ENCODE data around the gene WAS. TPM values are rescaled to one million over a fixed set of nuclear protein-coding genes. Genes with fewer than 3 reads are reported as not detected.
"Not testable (repeated sequence)": the region's sequence is repeated elsewhere in the genome, so short reads cannot be mapped to it uniquely, and the experiment has no call there.

Gene WAS
- total RNA-seq, 2 experiments from 2014 or later = 85.9 to 102 TPM

GRCh38 chrX:48665991-48666390, 17.6 kb upstream of the WAS start:
- intact Hi-C loops (cut with DNase I, micrococcal nuclease) = no loop called here
- no peak for DNase-seq

GRCh38 chrX:48666649-48667048, 16.9 kb upstream of the WAS start:
- Mint-ChIP-seq H3K9me3 (ENCODE audit: low read depth) (no peaks in the 10 kb centered on the region), H3K27ac (no peak overlapping the region), H3K36me3 (ENCODE audit: low read depth) (no peaks in the 10 kb centered on the region), H3K27me3 (no peaks in the 10 kb centered on the region), H3K4me1 (peaks cover 2% of the 10 kb centered on the region), H3K4me3 (no peak overlapping the region)
- no peak for DNase-seq
- CTCF ChIA-PET = no interaction called here
- no peak for ATAC-seq
- intact Hi-C loops (cut with DNase I, micrococcal nuclease) = no loop called here
- POLR2A ChIA-PET = no interaction called here

More at GRCh38 chrX:48665991-48666390, 17.6 kb upstream of the WAS start:
- Mint-ChIP-seq H3K27me3 (no peaks in the 10 kb centered on the region), H3K4me3 (no peak overlapping the region), H3K36me3 (ENCODE audit: low read depth) (no peaks in the 10 kb centered on the region), H3K4me1 (peaks cover 7% of the 10 kb centered on the region), H3K9me3 (ENCODE audit: low read depth) (no peaks in the 10 kb centered on the region), H3K27ac (no peak overlapping the region)
- no peak for ATAC-seq
- CTCF ChIA-PET = interaction anchor here (0.6 kb wide), 1 partner anchor 18 kb away, joined by 4 read pairs; no protein-coding TSS in a partner anchor
- POLR2A ChIA-PET = no interaction called here

- no peak for ATAC-seq
- POLR2A ChIA-PET = no interaction called here
- H3K36me3 Mint-ChIP-seq (ENCODE audit: low read depth) = no peaks in the 10 kb centered on the region
- DNase-seq = no peak
- no peaks in the 10 kb centered on the region for H3K27me3 Mint-ChIP-seq
- H3K4me1 Mint-ChIP-seq = peaks cover 2% of the 10 kb centered on the region
- intact Hi-C loops (cut with DNase I, micrococcal nuclease) = no loop called here
- H3K4me3 Mint-ChIP-seq = no peak overlapping the region
- no peaks in the 10 kb centered on the region for H3K9me3 Mint-ChIP-seq (ENCODE audit: low read depth)
- H3K27ac Mint-ChIP-seq = no peak overlapping the region
- CTCF ChIA-PET = interaction anchor here (0.7 kb wide), 1 partner anchor 279 kb away, joined by 3 read pairs; no protein-coding TSS in a partner anchor
Measured at GRCh38 chrX:48667509-48667908, 16.1 kb upstream of the WAS start.

GRCh38 chrX:48668187-48668586, 15.4 kb upstream of the WAS start:
- POLR2A ChIA-PET; H3K4me1 Mint-ChIP-seq; H3K9me3 Mint-ChIP-seq (ENCODE audit: low read depth); H3K36me3 Mint-ChIP-seq (ENCODE audit: low read depth); H3K4me3 Mint-ChIP-seq; ATAC-seq; CTCF ChIA-PET; H3K27me3 Mint-ChIP-seq; DNase-seq; intact Hi-C loops (cut with DNase I, micrococcal nuclease): not testable (repeated sequence)
- H3K27ac Mint-ChIP-seq = peak overlapping the region; percentile 25

- ChIA-PET POLR2A (interaction anchor here (0.6 to 1.5 kb wide), 6 partner anchors 20 to 633 kb away, joined by 3 to 8 read pairs (median 3); partner anchors contain the start of genes GRIPAP1 and SUV39H1), CTCF (interaction anchor here (1.0 to 1.4 kb wide), 2 partner anchors 28 to 37 kb away, joined by 3 to 4 read pairs; no protein-coding TSS in a partner anchor)
- ATAC-seq (peak; percentile 95), DNase-seq (peak; percentile 92)
- H3K9me3 Mint-ChIP-seq (ENCODE audit: low read depth) = no peaks in the 10 kb centered on the region
- intact Hi-C loops (cut with DNase I, micrococcal nuclease) = loop anchor here (1.0 to 10.0 kb wide), 8 partner anchors 20 to 281 kb away; partner anchors contain the start of genes SUV39H1 (in 2 of the 2), FTSJ1 (in 1 of the 2), OTUD5 (in 1 of the 2) and PIM2 (in 1 of the 2)
- peak overlapping the region; percentile 90 for H3K4me3 Mint-ChIP-seq
- H3K36me3 Mint-ChIP-seq (ENCODE audit: low read depth) = no peaks in the 10 kb centered on the region
- peaks cover 19% of the 10 kb centered on the region for H3K4me1 Mint-ChIP-seq
- no peaks in the 10 kb centered on the region for H3K27me3 Mint-ChIP-seq
- H3K27ac Mint-ChIP-seq = peak overlapping the region; percentile 91
Measured at GRCh38 chrX:48676106-48676892, 7.3 kb upstream of the WAS start.

GRCh38 chrX:48676893-48677270, 6.7 kb upstream of the WAS start:
- Mint-ChIP-seq H3K4me1 (peaks cover 19% of the 10 kb centered on the region), H3K4me3 (peak overlapping the region; percentile 90), H3K36me3 (ENCODE audit: low read depth) (no peaks in the 10 kb centered on the region), H3K27me3 (no peaks in the 10 kb centered on the region), H3K9me3 (ENCODE audit: low read depth) (no peaks in the 10 kb centered on the region), H3K27ac (peak overlapping the region; percentile 91)
- POLR2A ChIA-PET = interaction anchor here (1.0 to 1.5 kb wide), 5 partner anchors 19 to 325 kb away, joined by 3 to 8 read pairs (median 3); partner anchors contain the start of genes GRIPAP1 and SUV39H1
- intact Hi-C loops (cut with DNase I, micrococcal nuclease) = loop anchor here (1.0 to 10.0 kb wide), 8 partner anchors 19 to 280 kb away; partner anchors contain the start of genes SUV39H1 (in 2 of the 2), FTSJ1 (in 1 of the 2), OTUD5 (in 1 of the 2) and PIM2 (in 1 of the 2)
- peak; percentile 17 for ATAC-seq
- CTCF ChIA-PET = interaction anchor here (1.0 to 1.4 kb wide), 2 partner anchors 28 to 37 kb away, joined by 3 to 4 read pairs; no protein-coding TSS in a partner anchor
- DNase-seq = peak; percentile 32

GRCh38 chrX:48677516-48677915, 6.1 kb upstream of the WAS start:
- ATAC-seq (no peak), DNase-seq (no peak)
- no peaks in the 10 kb centered on the region for H3K27me3 Mint-ChIP-seq
- H3K4me1 Mint-ChIP-seq = peaks cover 23% of the 10 kb centered on the region
- no peaks in the 10 kb centered on the region for H3K36me3 Mint-ChIP-seq (ENCODE audit: low read depth)
- ChIA-PET CTCF (no interaction called here), POLR2A (interaction anchor here (0.6 to 1.5 kb wide), 2 partner anchors 19 to 261 kb away, joined by 4 to 8 read pairs; partner anchors contain the start of gene SUV39H1)
- H3K4me3 Mint-ChIP-seq = peak overlapping the region; percentile 90
- H3K9me3 Mint-ChIP-seq (ENCODE audit: low read depth) = no peaks in the 10 kb centered on the region
- intact Hi-C loops (cut with DNase I, micrococcal nuclease) = loop anchor here (2.0 to 10.0 kb wide), 3 partner anchors 213 to 280 kb away; partner anchors contain the start of genes OTUD5 (in 1 of the 2), PIM2 (in 1 of the 2) and SLC35A2 (in 1 of the 2)
- H3K27ac Mint-ChIP-seq = peak overlapping the region; percentile 91

- H3K27me3 Mint-ChIP-seq; POLR2A ChIA-PET; ATAC-seq; H3K9me3 Mint-ChIP-seq (ENCODE audit: low read depth); H3K4me3 Mint-ChIP-seq; CTCF ChIA-PET: not testable (repeated sequence)
- Mint-ChIP-seq H3K4me1 (peaks cover 36% of the 10 kb centered on the region), H3K36me3 (ENCODE audit: low read depth) (peaks cover 13% of the 10 kb centered on the region), H3K27ac (peak overlapping the region; percentile 78)
- intact Hi-C loops (cut with DNase I, micrococcal nuclease) = loop anchor here in 1 of 2 experiments (5.0 kb wide), 2 partner anchors 57 to 122 kb away; partner anchors contain the start of gene HDAC6
- peak; percentile 70 for DNase-seq
Measured at GRCh38 chrX:48680467-48680866, 3.1 kb upstream of the WAS start.

- intact Hi-C loops (cut with DNase I, micrococcal nuclease) = loop anchor here in 1 of 2 experiments (5.0 kb wide), 2 partner anchors 56 to 121 kb away; partner anchors contain the start of gene HDAC6
- H3K27ac Mint-ChIP-seq = peak overlapping the region; percentile 78
- H3K36me3 Mint-ChIP-seq (ENCODE audit: low read depth) = peaks cover 16% of the 10 kb centered on the region
- CTCF ChIA-PET; POLR2A ChIA-PET; ATAC-seq; DNase-seq; H3K4me3 Mint-ChIP-seq; H3K9me3 Mint-ChIP-seq (ENCODE audit: low read depth); H3K27me3 Mint-ChIP-seq: not testable (repeated sequence)
- H3K4me1 Mint-ChIP-seq = peaks cover 39% of the 10 kb centered on the region
Measured at GRCh38 chrX:48680925-48681324, 2.7 kb upstream of the WAS start.

GRCh38 chrX:48681539-48682183, 1.9 kb upstream of the WAS start:
- ATAC-seq (no peak), DNase-seq (no peak)
- Mint-ChIP-seq H3K9me3 (ENCODE audit: low read depth) (no peaks in the 10 kb centered on the region), H3K4me3 (no peak overlapping the region), H3K27ac (peak overlapping the region; percentile 80), H3K27me3 (no peaks in the 10 kb centered on the region), H3K36me3 (ENCODE audit: low read depth) (peaks cover 22% of the 10 kb centered on the region), H3K4me1 (peaks cover 46% of the 10 kb centered on the region)
- ChIA-PET CTCF (no interaction called here), POLR2A (no interaction called here)
- intact Hi-C loops (cut with DNase I, micrococcal nuclease) = loop anchor here in 1 of 2 experiments (5.0 kb wide), 2 partner anchors 56 to 121 kb away; partner anchors contain the start of gene HDAC6

GRCh38 chrX:48682795-48683194, 804 bp upstream of the WAS start:
- Mint-ChIP-seq H3K4me1 (peaks cover 51% of the 10 kb centered on the region), H3K4me3 (peak overlapping the region; percentile 93), H3K27ac (peak overlapping the region; percentile 96), H3K36me3 (ENCODE audit: low read depth) (peaks cover 32% of the 10 kb centered on the region)
- POLR2A ChIA-PET = interaction anchor here (0.5 to 1.2 kb wide), 5 partner anchors 13 to 276 kb away, joined by 3 to 15 read pairs (median 5); partner anchors contain the start of genes PQBP1, SUV39H1 and TIMM17B
- intact Hi-C loops (cut with DNase I, micrococcal nuclease) = loop anchor here (1.0 to 5.0 kb wide), 3 partner anchors 14 to 120 kb away; partner anchors contain the start of genes HDAC6 (in 1 of the 2) and SUV39H1 (in 1 of the 2)
- not testable (repeated sequence) for DNase-seq; H3K27me3 Mint-ChIP-seq; H3K9me3 Mint-ChIP-seq (ENCODE audit: low read depth); ATAC-seq
- CTCF ChIA-PET = interaction anchor here (0.8 to 1.5 kb wide), 2 partner anchors 34 to 1979 kb away, joined by 4 read pairs; no protein-coding TSS in a partner anchor

All from activated CD4-positive, alpha-beta T cell treated with anti-CD3 and anti-CD28 coated beads for 36 hours (primary cell).